ENCODE measurements around the gene CTIF.

DNA sequence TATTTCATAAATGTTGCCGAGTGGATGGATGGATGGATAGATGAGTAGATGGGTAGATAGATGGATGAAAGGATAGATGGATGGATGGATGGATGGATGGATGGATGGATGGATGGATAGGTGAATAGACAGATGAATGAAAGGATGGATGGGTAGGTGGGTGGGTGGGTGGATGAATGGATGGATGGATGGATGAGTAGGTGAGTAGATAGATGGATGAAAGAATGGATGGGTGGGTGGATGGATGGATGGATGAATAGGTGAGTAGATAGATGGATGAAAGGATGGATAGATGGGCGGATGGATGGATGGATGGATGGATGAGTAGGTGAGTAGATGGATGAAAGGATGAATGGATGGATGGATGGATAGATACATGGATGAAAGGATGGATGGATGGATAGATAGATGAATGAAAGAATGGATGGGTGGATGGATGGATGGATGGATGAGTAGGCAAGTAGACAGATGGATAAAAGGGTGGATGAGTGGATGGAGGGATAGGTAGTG lies 307.6 kb downstream of the CTIF start:
- TF ChIP-seq, protein P1, sequence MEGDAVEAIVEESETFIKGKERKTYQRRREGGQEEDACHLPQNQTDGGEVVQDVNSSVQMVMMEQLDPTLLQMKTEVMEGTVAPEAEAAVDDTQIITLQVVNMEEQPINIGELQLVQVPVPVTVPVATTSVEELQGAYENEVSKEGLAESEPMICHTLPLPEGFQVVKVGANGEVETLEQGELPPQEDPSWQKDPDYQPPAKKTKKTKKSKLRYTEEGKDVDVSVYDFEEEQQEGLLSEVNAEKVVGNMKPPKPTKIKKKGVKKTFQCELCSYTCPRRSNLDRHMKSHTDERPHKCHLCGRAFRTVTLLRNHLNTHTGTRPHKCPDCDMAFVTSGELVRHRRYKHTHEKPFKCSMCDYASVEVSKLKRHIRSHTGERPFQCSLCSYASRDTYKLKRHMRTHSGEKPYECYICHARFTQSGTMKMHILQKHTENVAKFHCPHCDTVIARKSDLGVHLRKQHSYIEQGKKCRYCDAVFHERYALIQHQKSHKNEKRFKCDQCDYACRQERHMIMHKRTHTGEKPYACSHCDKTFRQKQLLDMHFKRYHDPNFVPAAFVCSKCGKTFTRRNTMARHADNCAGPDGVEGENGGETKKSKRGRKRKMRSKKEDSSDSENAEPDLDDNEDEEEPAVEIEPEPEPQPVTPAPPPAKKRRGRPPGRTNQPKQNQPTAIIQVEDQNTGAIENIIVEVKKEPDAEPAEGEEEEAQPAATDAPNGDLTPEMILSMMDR (IDR thresholded peaks at IDR 0.05) = no peak
- TF ChIP-seq EP300 (IDR thresholded peaks at IDR 0.05) = no peak
